Measurements from ENCODE around the gene CCDC149. TPM values are rescaled to one million over a fixed set of nuclear protein-coding genes. Genes with fewer than 3 reads are reported as not detected.

The CCDC149 gene
- polyA plus RNA-seq, 1 experiment = 13.9 TPM

GRCh38 chr4:24933684-24934275 is 20.9 kb upstream of the CCDC149 start:
- ChIA-PET CTCF (no interaction called here), POLR2A (no interaction called here)
- peaks cover 5% of the 10 kb centered on the region for H3K27me3 ChIP-seq (ENCODE audit: control insufficient read depth, insufficient read depth, low read length)
- no peak overlapping the region for H3K27ac ChIP-seq (ENCODE audit: low read depth, low read length)
- H3K9me3 ChIP-seq (ENCODE audit: control insufficient read depth, insufficient read depth, low read length) = peaks cover 3% of the 10 kb centered on the region
- H3K4me3 ChIP-seq (ENCODE audit: low read depth, low read length) = no peak overlapping the region
- no peak for DNase-seq (ENCODE audit: low read depth, low spot score)
- TF ChIP-seq CTCF (IDR thresholded peaks at IDR 0.05; ENCODE audit: low read depth, low read length) = no peak

GRCh38 chr4:24932515-24933225 is 19.8 kb upstream of the CCDC149 start:
- Histone ChIP-seq H3K27me3 (ENCODE audit: control insufficient read depth, insufficient read depth, low read length) (peaks cover 9% of the 10 kb centered on the region), H3K9me3 (ENCODE audit: control insufficient read depth, insufficient read depth, low read length) (no peaks in the 10 kb centered on the region; the same call in 1 of the 2 replicates), H3K4me3 (ENCODE audit: low read depth, low read length) (no peak overlapping the region), H3K27ac (ENCODE audit: low read depth, low read length) (no peak overlapping the region)
- POLR2A ChIA-PET = no interaction called here
- TF ChIP-seq CTCF (IDR thresholded peaks at IDR 0.05; ENCODE audit: low read depth, low read length) = no peak
- DNase-seq (ENCODE audit: low read depth, low spot score) = no peak
- CTCF ChIA-PET = interaction anchor here (1.3 kb wide), 1 partner anchor 47 kb away, joined by 4 read pairs; no protein-coding TSS in a partner anchor

GRCh38 chr4:24930151-24930550 is 17.3 kb upstream of the CCDC149 start:
- DNase-seq (ENCODE audit: low read depth, low spot score) = no peak
- CTCF ChIA-PET = interaction anchor here (2.3 kb wide), 1 partner anchor 50 kb away, joined by 7 read pairs; no protein-coding TSS in a partner anchor
- POLR2A ChIA-PET = no interaction called here
- TF ChIP-seq CTCF (IDR thresholded peaks at IDR 0.05; ENCODE audit: low read depth, low read length) = no peak
- no peak overlapping the region for H3K4me3 ChIP-seq (ENCODE audit: low read depth, low read length)
- H3K27me3 ChIP-seq (ENCODE audit: control insufficient read depth, insufficient read depth, low read length) = peaks cover 8% of the 10 kb centered on the region
- no peak overlapping the region for H3K27ac ChIP-seq (ENCODE audit: low read depth, low read length)
- no peaks in the 10 kb centered on the region; the same call in 1 of the 2 replicates for H3K9me3 ChIP-seq (ENCODE audit: control insufficient read depth, insufficient read depth, low read length)

- Histone ChIP-seq H3K4me3 (ENCODE audit: low read depth, low read length) (no peak overlapping the region), H3K27ac (ENCODE audit: low read depth, low read length) (no peak overlapping the region), H3K27me3 (ENCODE audit: control insufficient read depth, insufficient read depth, low read length) (peaks cover 8% of the 10 kb centered on the region), H3K9me3 (ENCODE audit: control insufficient read depth, insufficient read depth, low read length) (no peaks in the 10 kb centered on the region; the same call in 1 of the 2 replicates)
- no peak for DNase-seq (ENCODE audit: low read depth, low spot score)
- ChIA-PET CTCF (interaction anchor here (2.3 kb wide), 1 partner anchor 51 kb away, joined by 7 read pairs; no protein-coding TSS in a partner anchor), POLR2A (no interaction called here)
- no peak for TF ChIP-seq CTCF (IDR thresholded peaks at IDR 0.05; ENCODE audit: low read depth, low read length)
These were observed 15.9 kb upstream of the CCDC149 start for GRCh38 chr4:24928708-24929107.

- no peak for TF ChIP-seq CTCF (IDR thresholded peaks at IDR 0.05; ENCODE audit: low read depth, low read length)
- no peak overlapping the region for H3K27ac ChIP-seq (ENCODE audit: low read depth, low read length)
- no peaks in the 10 kb centered on the region for H3K9me3 ChIP-seq (ENCODE audit: control insufficient read depth, insufficient read depth, low read length)
- H3K4me3 ChIP-seq (ENCODE audit: low read depth, low read length) = no peak overlapping the region
- peaks cover 8% of the 10 kb centered on the region for H3K27me3 ChIP-seq (ENCODE audit: control insufficient read depth, insufficient read depth, low read length)
- ChIA-PET POLR2A (no interaction called here), CTCF (no interaction called here)
- no peak for DNase-seq (ENCODE audit: low read depth, low spot score)
These were observed 14.2 kb upstream of the CCDC149 start for GRCh38 chr4:24927049-24927448.
